Colonic mucosa (tissue), 4 donors: ENCODE data around the gene BCR. TPM values are rescaled to one million over a fixed set of nuclear protein-coding genes. Genes with fewer than 3 reads are reported as not detected.

ENCODE experiments used
- DNase-seq: peaks from one replicate; pipeline ENCODE4 v3.0.0-alpha.2; 2020
- H3K27ac ChIP-seq: fragments of 200-600 bp; one replicate; pipeline ENCODE4 v1.8.0; 2021
- H3K27me3 ChIP-seq: fragments of 200-600 bp; one replicate; pipeline ENCODE4 v1.8.0; 2021
- H3K36me3 ChIP-seq: fragments of 200-600 bp; one replicate; pipeline ENCODE4 v1.8.0; 2021
- H3K4me1 ChIP-seq: fragments of 200-600 bp; one replicate; pipeline ENCODE4 v1.8.0; 2021; ENCODE audit warnings: mild to moderate bottlenecking
- H3K4me3 ChIP-seq: fragments of 200-600 bp; one replicate; pipeline ENCODE4 v1.8.0; 2021
- H3K9ac ChIP-seq, 2 donors: one replicate each; pipeline ENCODE4 v1.7.0; 2013; ENCODE audit warnings: control low read depth in 2 of 2, low read depth in 2 of 2, low read length in 2 of 2
- H3K9me3 ChIP-seq: fragments of 200-600 bp; one replicate; pipeline ENCODE4 v1.8.0; 2021
- CTCF ChIP-seq: fragments of 200-600 bp; IDR thresholded peaks from one replicate; pipeline ENCODE4 v1.8.0; 2022; ENCODE audit warnings: antibody characterized with exemption, mild to moderate bottlenecking
- intact Hi-C: fragments of 100-400 bp; cut with DNase I; formaldehyde crosslinking; loops from one replicate; pipeline ENCODE4 v1.14.1; 2022
- total RNA-seq, 2 donors: library from RNA; stranded (reverse); fragmentation: NEBNext Ultra II Directional in 1 of 2; extraction: Animal tissue kit (Norgen Biotek cat#: 25700) in 1 of 2; gene quantifications; one replicate each; pipeline ENCODE4 v1.2.1, GENCODE V29; 2021
- donor health status: healthy.
- donor health status: DM: no; HTN: no; CAD: no.
- donor health status: DM: no; HTN: no; CAD: no.

Gene BCR
- total RNA-seq, 2 donors from 2014 or later, result 39.2 to 57.8 TPM

DNA sequence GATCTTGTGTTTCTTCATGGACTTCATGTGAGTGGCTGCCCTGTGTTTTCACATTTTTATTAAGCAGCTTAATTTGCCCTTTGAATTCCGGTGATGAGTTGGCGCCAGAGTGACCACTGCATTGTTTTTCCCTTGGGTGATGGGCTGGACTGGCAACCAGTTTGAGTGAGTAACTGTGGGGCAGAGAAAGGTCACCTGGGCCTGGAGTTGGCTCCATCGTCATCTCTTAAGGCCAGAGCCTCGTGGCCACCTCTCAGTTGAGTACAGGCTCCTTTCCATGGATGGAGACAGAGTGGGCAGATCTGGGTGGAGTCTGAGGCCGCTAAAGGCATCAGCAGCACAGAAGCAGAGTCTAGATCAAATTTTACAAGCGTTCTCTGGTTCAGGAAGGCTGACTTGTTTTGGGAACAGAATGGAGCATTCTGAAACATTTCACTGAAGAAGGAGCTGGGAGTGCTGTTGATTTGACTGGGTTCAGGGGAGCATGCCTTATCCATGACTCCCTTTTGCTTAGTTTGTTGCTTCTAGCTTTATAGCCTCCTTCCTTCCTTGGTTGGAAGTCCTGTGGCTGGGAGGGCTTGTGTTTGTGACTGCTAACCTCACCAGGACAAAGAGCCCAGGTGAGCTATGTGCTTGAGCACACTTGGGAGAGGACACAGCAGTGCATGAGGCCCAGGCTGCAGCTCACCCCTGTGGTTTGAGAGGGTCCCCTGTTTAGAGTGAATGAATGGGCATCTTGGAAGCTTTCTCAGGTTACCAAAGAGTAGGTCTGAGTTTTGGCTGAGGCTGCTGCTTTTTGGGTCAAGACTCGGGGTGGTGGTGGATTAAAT lies 7.8 kb downstream of the BCR start:
- no peak for TF ChIP-seq CTCF
- no peaks in the 10 kb centered on the region for H3K36me3 ChIP-seq
- no peak overlapping the region for H3K9ac ChIP-seq
- peaks cover 10% of the 10 kb centered on the region for H3K4me1 ChIP-seq
- H3K9me3 ChIP-seq, result no peaks in the 10 kb centered on the region
- no peak overlapping the region for H3K4me3 ChIP-seq
- no peak overlapping the region for H3K27ac ChIP-seq
- intact Hi-C loops, result no loop called here
- H3K27me3 ChIP-seq, result no peaks in the 10 kb centered on the region
- no peak for DNase-seq

DNA sequence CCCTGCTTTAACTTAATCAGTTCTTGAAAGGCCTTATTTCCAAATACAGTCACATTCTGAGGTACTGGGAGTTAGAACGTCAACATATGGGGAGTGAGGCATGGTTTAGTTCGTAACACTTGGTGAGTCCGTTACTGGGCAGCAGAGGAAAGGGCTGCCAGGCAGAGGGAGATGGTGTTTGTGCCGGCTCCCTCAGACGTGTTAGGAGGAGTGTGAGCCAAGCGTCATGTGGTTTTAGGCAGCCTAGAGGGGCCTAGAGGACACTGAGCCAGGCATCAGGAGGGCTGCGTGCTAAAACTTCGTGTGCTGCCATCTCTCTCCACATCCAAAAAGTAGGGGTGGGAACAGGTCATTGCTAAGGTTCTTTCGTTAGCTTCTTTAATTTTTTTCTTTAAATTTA lies 10.2 kb downstream of the BCR start:
- no peaks in the 10 kb centered on the region for H3K9me3 ChIP-seq
- TF ChIP-seq CTCF, result no peak
- H3K4me3 ChIP-seq, result no peak overlapping the region
- intact Hi-C loops, result no loop called here
- H3K27me3 ChIP-seq, result no peaks in the 10 kb centered on the region
- no peaks in the 10 kb centered on the region for H3K4me1 ChIP-seq
- no peak overlapping the region for H3K27ac ChIP-seq
- H3K36me3 ChIP-seq, result no peaks in the 10 kb centered on the region
- DNase-seq, result no peak
- H3K9ac ChIP-seq, result no peak overlapping the region

- Histone ChIP-seq H3K9me3 (no peaks in the 10 kb centered on the region), H3K4me1 (no peaks in the 10 kb centered on the region), H3K9ac (no peak overlapping the region), H3K27me3 (no peaks in the 10 kb centered on the region), H3K27ac (no peak overlapping the region), H3K36me3 (no peaks in the 10 kb centered on the region), H3K4me3 (no peak overlapping the region)
- DNase-seq, result no peak
- TF ChIP-seq CTCF, result no peak
- intact Hi-C loops, result no loop called here
These were observed 11.8 kb downstream of the BCR start for GRCh38 chr22:23192133-23192532.

DNA sequence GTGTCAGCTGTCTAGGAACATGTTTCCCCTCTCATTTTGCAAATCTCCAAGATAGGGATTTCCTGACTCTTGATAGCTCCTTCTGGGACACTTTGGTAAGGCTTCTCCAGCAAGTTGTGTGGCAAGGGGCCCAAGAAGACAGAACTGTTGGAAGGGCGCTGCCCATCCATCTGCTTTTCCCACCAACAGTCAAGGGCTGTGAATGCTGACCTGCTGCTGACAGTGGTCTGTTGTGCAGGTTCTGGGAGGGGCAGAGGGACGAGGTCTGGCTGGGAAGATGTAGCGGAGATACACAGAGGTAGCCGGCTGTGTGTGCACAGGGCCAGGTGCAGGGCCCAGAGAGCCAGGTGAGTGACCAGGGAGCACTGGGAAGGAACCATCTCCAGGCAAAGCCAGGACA lies 12.2 kb downstream of the BCR start:
- Histone ChIP-seq H3K27ac (no peak overlapping the region), H3K36me3 (no peaks in the 10 kb centered on the region), H3K9me3 (no peaks in the 10 kb centered on the region), H3K4me3 (no peak overlapping the region), H3K4me1 (no peaks in the 10 kb centered on the region), H3K9ac (no peak overlapping the region), H3K27me3 (no peaks in the 10 kb centered on the region)
- no peak for DNase-seq
- intact Hi-C loops, result no loop called here
- TF ChIP-seq CTCF, result no peak

GRCh38 chr22:23193196-23193827 lies 13.0 kb downstream of the BCR start:
- Histone ChIP-seq H3K27ac (no peak overlapping the region), H3K9ac (no peak overlapping the region), H3K4me3 (no peak overlapping the region), H3K27me3 (no peaks in the 10 kb centered on the region), H3K9me3 (no peaks in the 10 kb centered on the region), H3K4me1 (no peaks in the 10 kb centered on the region), H3K36me3 (no peaks in the 10 kb centered on the region)
- TF ChIP-seq CTCF, result no peak
- no peak for DNase-seq
- intact Hi-C loops, result no loop called here
